Neural cell (in vitro differentiated cells): ENCODE measurements around the gene LMBRD1. TPM values are rescaled to one million over a fixed set of nuclear protein-coding genes. Genes with fewer than 3 reads are reported as not detected.

ENCODE experiments used
- H2AFZ ChIP-seq: fragments of 200-600, 300-800 bp; sonication (generic), shearing (Covaris generic); 2 replicates; pipeline ENCODE4 v1.6.0; 2014; ENCODE audit warnings: low read depth, mild to moderate bottlenecking, antibody characterized with exemption, low read length, moderate library complexity
- H3F3A ChIP-seq: fragments of 200-600 bp; shearing (Covaris generic); 2 replicates; pipeline ENCODE4 v1.6.1; 2016; ENCODE audit warnings: mild to moderate bottlenecking, moderate library complexity, mixed read lengths, antibody characterized with exemption, low read length; ENCODE audit not compliant: insufficient read depth, poor library complexity, severe bottlenecking
- H3K27ac ChIP-seq: fragments of 200-600, 300-800 bp; sonication (generic), shearing (Covaris generic); 2 replicates; pipeline ENCODE4 v1.5.1; 2014; ENCODE audit warnings: mild to moderate bottlenecking, low read length, moderate library complexity
- H3K27me3 ChIP-seq: fragments of 300-800, 200-600 bp; sonication (generic), shearing (Covaris generic); 2 replicates; pipeline ENCODE4 v1.6.0; 2014; ENCODE audit warnings: mild to moderate bottlenecking, low read depth, low read length, moderate library complexity; ENCODE audit not compliant: insufficient read depth
- H3K36me3 ChIP-seq: fragments of 300-800, 200-600 bp; sonication (generic), shearing (Covaris generic); 2 replicates; pipeline ENCODE4 v1.5.1; 2014; ENCODE audit warnings: mild to moderate bottlenecking, antibody characterized with exemption, low read length, moderate library complexity; ENCODE audit not compliant: insufficient read depth
- H3K4me2 ChIP-seq: fragments of 300-800, 200-600 bp; sonication (generic), shearing (Covaris generic); 2 replicates; pipeline ENCODE4 v1.6.0; 2014; ENCODE audit warnings: mild to moderate bottlenecking, low read length
- H3K4me3 ChIP-seq: fragments of 300-800, 200-600 bp; sonication (generic), shearing (Covaris generic); 2 replicates; pipeline ENCODE4 v1.5.1; 2014; ENCODE audit warnings: mild to moderate bottlenecking, low read length, moderate library complexity
- H3K79me2 ChIP-seq: fragments of 200-600 bp; shearing (Covaris generic); replicated peaks from 2 replicates; pipeline ENCODE4 v1.6.0; 2014; ENCODE audit warnings: mild to moderate bottlenecking, low read length, moderate library complexity; ENCODE audit not compliant: insufficient read depth
- H3K9ac ChIP-seq: fragments of 300-800, 200-600 bp; sonication (generic), shearing (Covaris generic); 2 replicates; pipeline ENCODE4 v1.6.1; 2016; ENCODE audit warnings: mild to moderate bottlenecking, low read length, mixed read lengths
- H3K9me2 ChIP-seq: fragments of 200-600 bp; shearing (Covaris generic); 2 replicates; pipeline ENCODE4 v1.6.1; 2016; ENCODE audit warnings: mild to moderate bottlenecking, low read length, mixed read lengths; ENCODE audit not compliant: insufficient read depth
- H3K9me3 ChIP-seq: fragments of 200-600, 300-800 bp; sonication (generic), shearing (Covaris generic); 2 replicates; pipeline ENCODE4 v1.6.1; 2016; ENCODE audit warnings: mild to moderate bottlenecking, mixed run types, low read length, moderate library complexity, mixed read lengths
- H4K20me1 ChIP-seq: fragments of 200-600 bp; shearing (Covaris generic); 2 replicates; pipeline ENCODE4 v1.6.1; 2016; ENCODE audit warnings: mild to moderate bottlenecking, mixed run types; ENCODE audit not compliant: insufficient read depth
- CTCF ChIP-seq: fragments of 450-650 bp; IDR thresholded peaks from 2 replicates; pipeline ENCODE4 v1.5.1; 2014; ENCODE audit warnings: antibody characterized with exemption, mild to moderate bottlenecking, moderate library complexity; ENCODE audit not compliant: poor library complexity, severe bottlenecking
- EP300 ChIP-seq: fragments of 450-650 bp; conservative IDR thresholded peaks from 2 replicates; pipeline ENCODE4 v1.6.1; 2014; ENCODE audit warnings: antibody characterized with exemption, mild to moderate bottlenecking, moderate library complexity; ENCODE audit not compliant: poor library complexity, severe bottlenecking
- EZH2 ChIP-seq: fragments of 200-600, 300-800 bp; shearing (Covaris generic), sonication (generic); IDR thresholded peaks from 2 replicates; pipeline ENCODE4 v1.6.1; 2014; ENCODE audit warnings: antibody characterized with exemption, low read length, borderline replicate concordance, mild to moderate bottlenecking; ENCODE audit not compliant: insufficient read depth, poor library complexity, severe bottlenecking
- MXI1 ChIP-seq: fragments of 450-650 bp; conservative IDR thresholded peaks from 2 replicates; pipeline ENCODE4 v1.6.1; 2014; ENCODE audit warnings: antibody characterized with exemption, mild to moderate bottlenecking; ENCODE audit not compliant: poor library complexity, severe bottlenecking
- POLR2AphosphoS5 ChIP-seq: IDR thresholded peaks from 2 replicates; pipeline ENCODE4 v1.6.1; 2012
- RAD21 ChIP-seq: fragments of 450-650 bp; conservative IDR thresholded peaks from 2 replicates; pipeline ENCODE4 v1.6.1; 2014; ENCODE audit warnings: antibody characterized with exemption, mild to moderate bottlenecking, moderate library complexity
- REST ChIP-seq: IDR thresholded peaks from 2 replicates; pipeline ENCODE4 v1.6.1; 2012; ENCODE audit warnings: borderline replicate concordance
- SMC3 ChIP-seq: fragments of 450-650 bp; conservative IDR thresholded peaks from 2 replicates; pipeline ENCODE4 v1.6.1; 2014; ENCODE audit warnings: antibody characterized with exemption, mild to moderate bottlenecking, moderate library complexity; ENCODE audit not compliant: poor library complexity
- TAF1 ChIP-seq: IDR thresholded peaks from 2 replicates; pipeline ENCODE4 v1.6.1; 2012; ENCODE audit warnings: low read depth
- polyA plus RNA-seq: library from polyadenylated mRNA; depleted of rRNA; stranded (reverse); fragments of >200 nt; gene quantifications from 2 replicates; pipeline ENCODE4 v1.2.3, GENCODE V29; 2014

The LMBRD1 gene
- polyA plus RNA-seq, 1 donor from 2014 or later = 84.2 TPM

GRCh38 chr6:69650703-69651102 lies 146.1 kb downstream of the LMBRD1 start:
- Histone ChIP-seq H3K27me3 (no peaks in the 10 kb centered on the region), H3K36me3 (no peaks in the 10 kb centered on the region), H3K9me2 (no peaks in the 10 kb centered on the region), H3K9ac (no peak overlapping the region), H3K27ac (no peak overlapping the region), H3K9me3 (no peaks in the 10 kb centered on the region), H3K4me3 (no peak overlapping the region), H2AFZ (no peak overlapping the region), H4K20me1 (no peaks in the 10 kb centered on the region), H3F3A (no peaks in the 10 kb centered on the region), H3K4me2 (no peak overlapping the region), H3K79me2 (no peaks in the 10 kb centered on the region)
- TF ChIP-seq EP300 = no peak
- TF ChIP-seq MXI1 = no peak

GRCh38 chr6:69647726-69648125 lies 149.1 kb downstream of the LMBRD1 start:
- no peaks in the 10 kb centered on the region for H3F3A ChIP-seq

GRCh38 chr6:69643688-69644087 lies 153.1 kb downstream of the LMBRD1 start:
- no peaks in the 10 kb centered on the region for H4K20me1 ChIP-seq
- H3K36me3 ChIP-seq = no peaks in the 10 kb centered on the region
- no peaks in the 10 kb centered on the region for H3K9me3 ChIP-seq
- no peak overlapping the region for H2AFZ ChIP-seq
- H3K9ac ChIP-seq = no peak overlapping the region
- H3K27ac ChIP-seq = no peak overlapping the region
- H3K9me2 ChIP-seq = no peaks in the 10 kb centered on the region
- H3K27me3 ChIP-seq = no peaks in the 10 kb centered on the region
- H3K79me2 ChIP-seq = no peaks in the 10 kb centered on the region
- no peak overlapping the region for H3K4me2 ChIP-seq
- H3F3A ChIP-seq = no peaks in the 10 kb centered on the region
- no peak overlapping the region for H3K4me3 ChIP-seq
- TF ChIP-seq CTCF (no peak), REST (no peak), SMC3 (no peak), EP300 (no peak), EZH2 (no peak), MXI1 (no peak), TAF1 (no peak), POLR2AphosphoS5 (no peak), RAD21 (no peak)

More at GRCh38 chr6:69647726-69648125, 149.1 kb downstream of the LMBRD1 start:
- Histone ChIP-seq H3K4me3 (no peak overlapping the region), H3K9me2 (no peaks in the 10 kb centered on the region), H3K27me3 (no peaks in the 10 kb centered on the region), H4K20me1 (no peaks in the 10 kb centered on the region), H3K9me3 (no peaks in the 10 kb centered on the region), H3K4me2 (no peak overlapping the region), H2AFZ (no peak overlapping the region), H3K27ac (no peak overlapping the region), H3K9ac (no peak overlapping the region), H3K79me2 (no peaks in the 10 kb centered on the region), H3K36me3 (no peaks in the 10 kb centered on the region)
- TF ChIP-seq SMC3 = no peak
- TF ChIP-seq TAF1 = no peak
- TF ChIP-seq RAD21 = no peak
- TF ChIP-seq CTCF = no peak
- no peak for TF ChIP-seq MXI1
- no peak for TF ChIP-seq EZH2
